ENCODE measurements around the gene OLAH.

The OLAH gene

DNA sequence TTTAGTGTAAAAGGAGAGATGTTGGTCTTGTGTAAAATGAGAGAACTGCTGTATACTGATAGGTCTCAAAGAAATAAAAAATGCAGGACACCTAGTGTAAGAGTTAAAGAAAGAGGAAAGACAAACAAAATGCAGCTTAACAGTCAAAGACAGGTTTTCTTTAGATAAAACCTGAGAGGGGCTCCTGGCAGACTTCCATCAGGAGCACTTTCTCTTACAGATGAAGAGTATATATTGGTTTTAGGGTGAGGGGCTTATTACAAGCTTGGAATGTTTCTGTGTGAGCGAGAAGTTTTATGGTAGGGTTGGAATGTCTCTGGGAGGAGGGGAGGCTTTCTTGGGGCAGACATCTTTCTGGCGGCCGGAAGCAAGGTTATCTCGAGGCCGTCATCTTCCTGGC is 28.6 kb downstream of the OLAH start:
- DNase-seq, result no peak

DNA sequence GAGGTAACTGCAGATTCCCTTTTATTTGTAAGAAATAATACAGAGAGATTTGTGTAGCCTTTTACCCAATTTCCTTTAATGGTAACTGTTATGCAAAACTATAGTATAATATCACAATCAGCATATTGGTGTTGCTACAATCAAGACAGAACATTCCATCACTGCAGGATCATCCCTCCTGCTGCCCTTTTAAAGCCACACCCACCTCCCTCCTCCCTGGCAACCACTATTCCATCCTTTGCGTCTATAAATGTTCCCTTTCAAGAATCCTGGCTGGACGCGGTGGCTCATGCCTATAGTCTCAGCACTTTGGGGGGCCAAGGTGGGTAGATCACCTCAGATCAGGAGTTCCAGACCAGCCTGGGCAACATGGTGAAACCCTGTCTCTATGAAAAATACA is 31.7 kb downstream of the OLAH start:
- DNase-seq, result no peak

DNA sequence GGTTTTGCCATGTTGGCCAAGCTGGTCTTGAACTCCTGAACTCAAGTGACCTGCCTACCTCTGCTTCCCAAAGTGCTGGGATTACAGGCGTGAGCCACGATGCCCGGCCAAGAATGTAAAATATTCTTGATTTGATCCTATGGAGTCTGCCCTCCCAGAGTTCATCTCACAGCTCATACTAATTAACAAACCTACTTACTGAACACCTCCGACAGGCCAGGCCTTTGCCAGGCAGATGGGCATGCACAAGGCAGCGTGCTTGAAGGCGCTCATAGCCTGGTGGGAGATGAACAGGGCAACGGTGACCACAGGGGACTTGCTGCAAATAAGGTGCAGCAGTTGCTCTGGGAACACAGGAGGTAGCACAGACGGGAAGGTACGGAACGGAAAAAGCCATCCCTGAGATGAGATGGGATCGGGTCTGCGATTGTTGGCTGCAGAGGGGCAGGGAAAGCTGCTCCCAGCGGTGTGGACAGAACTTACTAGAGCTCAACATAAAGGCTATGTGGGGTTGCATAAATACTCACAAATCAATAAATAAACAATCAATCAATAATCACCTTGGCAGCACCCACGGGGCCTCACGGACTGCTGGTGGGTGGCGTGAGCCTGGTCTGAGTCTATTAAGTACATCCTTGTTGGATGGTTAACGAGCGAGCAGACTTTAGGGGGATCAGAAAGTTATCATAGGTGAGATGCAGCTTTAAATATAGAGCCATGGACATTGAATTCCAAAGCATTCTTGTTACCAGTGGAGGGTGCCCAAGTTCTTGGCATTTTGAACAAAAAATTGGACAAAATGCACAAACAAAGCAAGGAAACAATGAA is 40.1 kb downstream of the OLAH start:
- DNase-seq, result no peak

DNA sequence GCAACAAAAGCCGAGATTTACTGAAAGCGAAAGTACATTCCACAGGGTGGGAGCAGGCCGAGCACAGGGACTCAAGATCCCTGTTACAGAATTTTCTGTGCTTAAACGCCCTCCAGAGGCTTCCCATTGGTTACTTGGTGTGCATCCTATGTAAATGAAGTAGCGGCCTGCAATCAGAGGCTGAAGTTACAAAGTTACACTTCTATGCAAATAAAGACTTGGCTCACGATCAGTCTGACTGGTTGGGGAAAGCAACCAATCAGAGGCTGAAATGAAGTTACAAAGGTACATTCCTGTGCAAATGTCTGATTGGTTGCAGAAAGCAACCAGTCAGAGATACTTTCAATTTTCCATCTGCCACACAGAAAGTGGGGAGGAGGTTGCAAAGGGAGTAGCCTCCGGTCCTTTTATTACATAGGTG is 40.8 kb downstream of the OLAH start:
- peak; percentile 67 for DNase-seq

DNA sequence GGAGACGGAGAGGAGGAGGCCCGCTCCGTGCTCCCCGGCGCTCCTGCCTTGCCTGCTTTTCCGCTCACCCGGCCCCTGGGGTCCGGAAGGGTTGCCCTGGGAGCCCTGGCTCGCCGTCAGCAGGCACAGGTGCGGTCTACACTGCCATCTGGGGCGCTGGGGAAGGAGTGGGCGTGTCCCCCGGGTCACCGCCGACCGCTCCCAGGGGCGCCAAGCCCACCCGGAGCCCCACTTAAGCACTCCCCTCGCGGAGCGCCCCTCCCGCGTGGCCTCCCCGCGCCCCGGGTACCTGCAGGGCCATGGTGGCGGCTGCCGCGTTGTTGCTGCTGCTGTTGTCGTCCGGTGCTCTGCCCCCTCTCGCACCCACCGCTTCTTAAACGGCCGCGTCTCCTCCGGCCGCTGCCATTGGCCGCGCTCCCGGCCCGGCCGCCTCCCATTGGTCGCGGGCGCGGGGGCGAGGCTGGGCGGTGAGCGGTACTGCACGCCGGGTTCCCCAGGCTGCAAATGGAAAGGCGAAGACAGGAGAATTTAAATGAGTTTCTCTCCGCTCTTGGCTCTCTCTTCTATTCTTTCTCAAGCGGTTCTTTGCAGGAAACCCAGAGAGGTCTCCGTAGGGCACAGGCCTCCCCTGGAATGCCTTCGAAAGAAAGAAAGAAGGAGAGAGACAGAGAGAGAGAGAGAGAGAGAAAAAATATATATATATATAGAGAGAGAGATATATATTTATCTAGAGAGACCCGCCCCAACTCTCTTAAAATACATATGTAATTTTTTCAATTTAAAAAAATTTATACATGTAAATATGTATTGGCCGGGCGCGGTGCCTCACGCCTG is 44.9 kb downstream of the OLAH start, which contains the start of gene ACBD7:
ACBD7 (minus strand) TSS at position 349 of the 834 bp plus-strand sequence; CDS start at position 301, 48 bp downstream.
- DNase-seq, result peak; percentile 70

DNA sequence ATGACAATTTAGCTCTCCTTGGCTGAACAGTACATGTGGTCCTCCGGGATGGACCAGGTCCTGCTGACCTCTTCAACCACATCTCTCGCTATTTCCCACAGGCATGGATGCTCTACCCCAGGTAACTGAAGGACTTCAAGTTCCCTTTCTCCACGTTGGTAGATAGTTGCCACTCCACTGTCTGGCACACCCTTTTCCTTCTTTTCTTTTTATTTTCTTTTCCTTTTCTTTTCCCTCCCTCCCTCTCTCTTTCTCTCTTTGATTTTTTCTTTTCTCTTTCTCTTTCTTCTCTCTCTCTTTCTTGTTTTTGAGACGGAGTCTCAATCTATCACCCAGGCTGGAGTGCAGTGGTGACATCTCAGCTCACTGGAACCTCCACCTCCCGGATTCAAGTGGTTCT is 47.7 kb downstream of the OLAH start:
- DNase-seq, result no peak

DNA sequence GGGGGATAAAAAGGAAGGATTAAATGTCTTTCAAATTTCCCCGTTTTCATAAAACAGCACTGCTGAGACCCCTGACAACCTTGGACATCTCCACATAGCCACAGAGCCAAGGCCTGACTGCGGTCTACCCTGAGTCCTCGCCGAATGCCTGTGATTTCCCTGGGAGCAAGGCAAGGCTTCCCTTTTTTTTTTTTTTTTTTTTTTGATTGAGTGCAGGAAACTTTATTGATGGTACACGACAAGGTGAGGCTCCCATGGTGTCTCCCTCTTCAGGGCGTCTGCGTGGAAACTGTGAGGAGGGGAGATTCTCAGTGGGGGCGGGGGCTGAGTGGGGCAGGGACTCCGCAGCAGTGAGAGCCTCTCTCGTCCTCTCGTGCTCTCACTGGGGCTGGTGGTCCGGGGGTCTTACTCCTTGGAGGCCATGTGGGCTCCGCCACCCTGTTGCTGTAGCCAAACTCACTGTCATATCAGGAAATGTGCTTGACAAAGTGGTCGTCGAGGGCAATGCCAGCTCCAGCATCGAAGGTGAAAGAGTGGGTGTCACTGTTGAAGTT is 49.2 kb downstream of the OLAH start:
- DNase-seq, result no peak

DNA sequence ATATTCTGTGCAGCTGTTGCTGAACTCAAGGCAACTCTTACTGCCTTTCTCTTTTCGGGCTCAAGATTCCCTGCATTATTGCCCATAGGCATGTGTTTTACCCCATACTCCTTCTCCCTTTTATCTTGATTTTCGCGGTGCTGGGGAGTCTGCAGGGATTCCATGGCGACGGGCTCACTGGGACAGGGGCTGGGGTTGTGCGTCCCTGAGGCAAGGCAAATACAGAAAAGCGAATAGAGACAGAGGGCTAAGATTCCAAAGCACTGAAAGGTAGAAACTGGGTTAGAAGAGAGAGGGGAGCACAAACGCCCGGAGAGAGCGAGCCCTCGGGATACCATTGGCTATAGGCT is 52.9 kb downstream of the OLAH start:
- DNase-seq, result no peak

DNA sequence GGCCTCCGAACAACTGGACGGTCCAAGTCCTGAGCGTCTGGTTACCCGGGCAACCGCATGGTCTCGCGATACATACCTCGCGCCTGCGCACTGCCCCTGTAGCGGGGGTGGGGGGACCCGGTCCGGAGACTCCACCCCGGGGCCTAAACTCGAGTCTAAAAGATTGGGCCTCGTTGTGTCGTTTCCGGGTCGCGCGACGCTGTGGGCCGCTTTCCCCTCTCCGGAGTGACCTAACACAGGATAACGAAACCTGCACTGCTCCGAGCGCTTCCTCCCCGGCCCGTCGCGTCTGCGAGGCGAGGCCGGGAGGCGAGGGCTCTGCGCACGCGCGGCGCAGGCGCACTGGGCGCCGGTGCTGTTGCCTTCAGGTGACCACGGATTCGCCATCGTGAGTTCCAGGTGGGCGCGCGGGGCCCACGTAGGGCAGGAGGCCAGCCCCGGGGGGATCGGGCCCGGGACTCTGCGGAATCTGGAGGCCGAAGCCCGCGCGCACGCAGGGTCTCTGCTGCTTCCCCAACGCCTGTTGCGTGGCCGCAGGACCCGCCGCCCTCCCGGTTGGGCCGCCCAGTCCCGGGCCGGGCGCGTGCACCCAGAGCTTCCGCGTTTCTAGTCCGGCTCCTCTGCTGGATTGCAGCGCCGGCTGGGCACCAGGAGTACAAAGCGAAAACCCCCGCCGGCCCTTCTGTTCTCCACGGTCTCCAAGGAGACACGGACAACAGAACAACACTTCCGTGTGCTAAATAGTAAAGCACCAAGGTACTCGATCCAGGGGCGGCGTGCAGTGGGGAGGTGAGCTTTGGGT is 53.5 kb downstream of the OLAH start, which contains the start of gene RPP38:
RPP38 (plus strand) TSS at position 345 of the 802 bp plus-strand sequence. CDS start 5,960 bp downstream, outside the sequence.
- DNase-seq, result peak; percentile 94

DNA sequence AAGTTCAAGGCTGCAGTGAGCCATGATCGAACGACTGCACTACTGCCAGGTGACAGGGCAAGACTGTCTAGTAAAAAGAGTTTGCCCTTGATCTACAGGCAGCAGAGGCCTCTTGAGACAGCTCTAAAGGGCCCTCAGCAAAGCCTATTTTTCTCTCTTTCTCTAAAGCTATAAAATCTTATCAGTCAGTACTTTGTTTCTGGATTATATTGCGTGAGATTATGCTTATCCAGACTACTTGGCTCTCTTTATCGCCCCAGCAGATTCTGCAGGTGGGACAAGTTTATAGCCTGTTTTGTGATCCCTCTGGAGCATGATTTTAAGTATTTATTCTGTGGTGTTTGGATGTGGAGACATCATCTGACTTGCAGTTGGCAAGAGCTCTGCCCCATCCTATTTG is 56.1 kb downstream of the OLAH start:
- DNase-seq, result no peak

DNA sequence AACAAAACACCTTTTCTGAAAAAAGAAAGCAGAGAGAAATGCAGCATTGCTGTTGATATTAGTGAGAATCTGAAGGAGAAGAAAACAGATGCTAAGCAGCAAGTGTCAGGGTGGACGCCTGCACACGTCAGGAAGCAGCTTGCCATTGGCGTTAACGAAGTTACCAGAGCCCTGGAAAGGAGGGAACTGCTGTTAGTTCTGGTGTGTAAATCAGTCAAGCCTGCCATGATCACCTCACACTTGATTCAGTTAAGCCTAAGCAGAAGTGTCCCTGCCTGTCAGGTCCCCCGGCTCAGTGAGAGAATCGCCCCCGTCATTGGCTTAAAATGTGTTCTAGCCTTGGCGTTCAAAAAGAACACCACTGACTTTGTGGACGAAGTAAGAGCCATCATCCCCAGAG is 59.8 kb downstream of the OLAH start:
- no peak for DNase-seq

DNA sequence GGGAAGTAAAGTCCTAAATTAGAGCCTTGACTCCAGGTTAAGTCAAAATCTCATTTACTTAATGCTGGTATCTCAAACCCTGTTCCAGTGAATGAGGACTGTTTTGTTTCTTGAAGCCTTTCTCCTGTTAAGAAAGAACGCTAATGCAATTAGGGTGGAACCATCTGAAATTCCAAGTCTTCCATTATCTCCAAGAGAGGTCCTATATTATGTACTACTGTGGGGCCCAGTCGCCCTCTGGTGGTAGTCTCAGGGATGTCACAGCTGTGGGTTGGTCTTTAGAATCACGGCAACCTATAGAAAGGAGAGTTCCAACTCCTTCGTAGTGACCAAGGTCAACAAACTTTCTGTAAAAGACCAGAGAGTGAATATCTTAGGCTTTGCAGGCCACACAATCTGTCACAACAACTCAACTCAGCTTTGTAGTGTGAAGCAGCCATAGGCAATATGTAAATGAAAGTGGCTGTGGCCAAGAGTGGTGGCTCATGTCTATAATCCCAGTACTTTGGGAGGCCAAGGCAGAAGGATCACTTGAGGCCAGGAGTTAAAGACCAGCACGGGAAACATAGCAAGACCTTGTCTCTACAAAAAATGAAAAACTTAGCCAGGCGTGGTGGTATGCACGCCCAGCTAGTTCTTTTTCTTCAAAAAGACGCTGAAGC is 62.7 kb downstream of the OLAH start:
- peak; percentile 71 for DNase-seq

DNA sequence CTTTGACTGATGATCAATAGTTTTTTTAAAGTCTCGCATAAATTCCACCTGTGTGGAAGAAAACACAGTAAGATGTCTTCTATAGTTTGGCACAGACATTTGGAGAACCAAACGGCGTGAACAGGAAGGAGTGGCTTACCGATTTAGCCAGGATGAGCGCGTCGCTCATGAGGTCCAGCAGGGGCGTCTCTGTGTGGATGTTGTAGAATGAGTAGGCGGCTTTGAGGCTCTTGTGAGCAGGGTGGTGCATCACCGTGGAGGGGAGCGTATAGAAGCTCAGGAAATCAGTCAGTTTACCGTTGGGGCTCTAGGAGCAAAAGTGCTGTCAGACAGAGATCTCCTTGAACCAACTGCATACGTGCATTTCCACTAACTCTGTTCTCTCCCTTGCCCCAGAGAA is 68.9 kb downstream of the OLAH start:
- DNase-seq, result no peak

DNA sequence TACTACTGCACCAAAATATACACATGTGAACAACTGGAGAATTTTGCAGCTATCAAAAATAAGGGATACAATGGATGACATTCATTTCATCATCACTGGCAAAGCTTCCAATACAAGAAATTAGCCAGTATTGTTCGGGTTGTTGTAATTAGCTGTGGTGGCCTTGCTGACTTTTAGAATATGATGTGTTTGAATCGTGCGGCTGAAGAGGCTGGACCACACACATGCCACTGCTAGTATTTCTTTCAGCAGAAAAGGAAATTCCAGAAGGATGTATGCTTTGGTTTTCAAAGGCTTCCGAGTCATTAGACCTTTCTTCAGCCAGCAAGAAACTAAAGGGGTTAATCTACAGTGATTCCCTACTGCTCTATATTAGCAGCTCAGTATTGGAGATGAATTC is 70.0 kb downstream of the OLAH start:
- no peak for DNase-seq

DNA sequence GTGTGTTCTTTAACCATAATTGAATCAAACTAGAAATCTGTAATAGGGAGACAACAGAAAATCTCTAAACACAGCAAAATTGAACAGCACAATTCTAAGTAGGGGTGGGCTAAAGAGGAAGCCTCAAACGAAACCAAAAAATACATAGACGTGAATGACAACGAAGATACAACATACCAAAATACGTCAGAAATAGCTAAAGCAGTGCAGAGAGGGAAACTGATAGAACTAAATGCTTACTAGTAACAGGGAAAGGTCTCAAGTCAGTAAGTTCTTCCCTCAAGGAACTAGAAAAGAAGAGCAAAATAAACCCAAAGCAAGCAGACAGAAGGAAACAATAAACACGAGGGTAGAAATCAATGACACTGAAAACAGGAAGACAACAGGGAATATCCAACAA is 72.5 kb downstream of the OLAH start:
- DNase-seq, result no peak

DNA sequence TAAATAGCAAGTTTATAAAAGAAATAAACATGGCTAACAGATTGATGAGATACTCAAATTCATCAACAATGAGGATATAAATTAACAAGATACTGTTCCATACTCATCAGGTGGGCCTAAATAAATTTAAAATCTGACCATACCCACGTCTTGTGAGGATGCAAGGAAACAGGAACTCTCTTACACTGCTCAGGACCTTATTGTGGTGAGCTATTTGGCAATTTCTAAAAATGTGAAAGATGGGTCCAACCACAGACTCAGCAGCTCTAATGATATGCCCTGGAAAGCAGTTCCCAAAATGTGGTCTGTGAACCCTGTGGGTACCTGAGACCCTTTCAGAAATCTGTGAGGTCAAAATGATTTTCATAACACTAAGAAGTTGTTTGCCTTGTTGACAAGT is 74.9 kb downstream of the OLAH start:
- no peak for DNase-seq

DNA sequence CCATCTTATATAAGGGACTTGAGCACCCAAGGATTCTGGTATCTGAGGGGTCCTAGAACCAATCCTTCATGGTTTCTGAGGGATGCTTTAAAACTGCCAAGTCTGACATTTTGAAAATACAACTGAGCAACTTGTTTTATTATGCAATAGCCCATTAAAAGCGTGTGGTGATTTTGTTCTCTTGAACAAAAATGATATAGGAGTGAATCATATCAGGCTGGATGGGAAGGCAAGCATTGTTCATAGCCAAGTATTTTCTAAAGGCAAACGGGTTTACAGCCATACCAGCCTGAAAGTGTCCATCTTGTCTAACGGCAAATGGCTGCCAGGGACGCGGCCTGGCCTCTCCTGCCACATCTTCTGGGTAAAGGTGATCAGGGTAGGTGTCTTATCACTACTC is 76.8 kb downstream of the OLAH start:
- DNase-seq, result no peak

DNA sequence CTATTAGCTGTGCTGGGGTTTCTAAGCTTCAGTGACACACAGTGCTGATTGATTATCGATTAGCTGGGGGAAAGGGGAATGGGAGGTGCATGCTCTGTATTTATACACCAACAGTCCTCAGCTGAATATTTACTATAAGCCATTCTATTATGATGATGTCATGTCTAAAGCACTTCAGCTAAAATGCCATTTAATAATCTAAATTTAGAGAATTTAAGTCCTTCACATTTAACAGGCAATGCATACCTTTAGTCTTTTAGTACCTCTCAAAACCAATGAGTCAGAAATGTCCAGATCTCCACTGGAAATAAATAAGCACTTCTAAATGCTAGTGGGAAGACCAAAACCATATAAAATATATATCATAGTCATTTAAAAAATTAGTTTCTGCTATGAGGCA is 78.0 kb downstream of the OLAH start:
- no peak for DNase-seq

DNA sequence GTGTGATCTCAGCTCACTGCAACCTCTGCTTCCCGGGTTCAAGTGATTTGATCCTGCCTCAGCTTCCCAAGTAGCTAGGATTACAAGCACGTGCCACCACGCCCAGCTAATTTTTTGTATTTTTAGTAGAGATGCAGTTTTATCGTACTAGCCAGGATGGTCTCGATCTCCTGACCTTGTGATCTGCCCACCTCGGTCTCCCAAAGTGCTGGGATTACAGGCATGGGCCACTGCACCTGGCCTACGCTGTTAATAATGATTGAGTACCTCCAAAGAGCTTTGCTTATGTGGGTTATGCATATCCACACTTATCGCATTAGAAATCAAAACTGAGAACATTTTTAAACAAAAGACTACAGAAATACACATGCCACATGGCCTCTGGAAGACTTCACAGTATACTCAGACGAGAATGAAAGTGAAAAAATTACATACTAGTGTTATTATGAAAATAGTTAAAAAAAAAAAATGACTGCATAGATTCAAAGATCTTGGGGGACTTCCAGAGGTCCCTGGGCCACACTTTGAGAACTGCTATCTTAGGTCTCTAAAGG is 78.8 kb downstream of the OLAH start:
- no peak for DNase-seq
